ENCODE data around the gene HIBADH.

DNA sequence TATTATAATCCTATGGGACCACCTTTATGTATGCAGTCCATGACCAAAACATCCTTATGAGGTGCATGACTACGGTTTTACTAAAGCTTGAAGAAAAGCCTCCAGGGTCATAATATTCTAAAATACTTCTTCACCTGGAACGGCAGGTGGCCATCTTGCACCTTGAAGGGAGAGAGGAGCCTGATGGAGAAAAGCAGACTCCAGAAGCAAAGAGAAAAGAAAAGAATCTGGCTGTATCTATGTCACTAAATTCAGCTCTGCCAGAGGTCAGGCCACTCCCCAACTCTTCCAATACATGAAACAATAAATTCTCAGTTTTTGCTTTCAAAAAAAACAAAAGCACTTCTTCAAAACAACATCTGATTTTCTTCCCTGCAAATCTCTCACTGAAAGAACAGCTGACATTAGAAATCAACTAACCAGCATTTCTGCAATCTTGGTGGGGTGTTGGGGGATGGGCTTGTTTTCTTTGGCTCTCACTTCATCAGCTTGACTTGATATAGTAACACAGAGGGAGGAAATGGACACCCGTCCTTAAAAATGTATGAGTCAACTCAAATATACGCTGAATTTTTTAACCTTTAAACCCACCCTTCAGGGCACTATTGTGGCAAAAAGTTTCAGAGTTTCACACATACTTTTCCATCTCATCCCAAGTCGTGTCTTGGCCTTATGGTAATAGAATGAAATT is 21.7 kb downstream of the HIBADH start:
- TF ChIP-seq, protein P1, sequence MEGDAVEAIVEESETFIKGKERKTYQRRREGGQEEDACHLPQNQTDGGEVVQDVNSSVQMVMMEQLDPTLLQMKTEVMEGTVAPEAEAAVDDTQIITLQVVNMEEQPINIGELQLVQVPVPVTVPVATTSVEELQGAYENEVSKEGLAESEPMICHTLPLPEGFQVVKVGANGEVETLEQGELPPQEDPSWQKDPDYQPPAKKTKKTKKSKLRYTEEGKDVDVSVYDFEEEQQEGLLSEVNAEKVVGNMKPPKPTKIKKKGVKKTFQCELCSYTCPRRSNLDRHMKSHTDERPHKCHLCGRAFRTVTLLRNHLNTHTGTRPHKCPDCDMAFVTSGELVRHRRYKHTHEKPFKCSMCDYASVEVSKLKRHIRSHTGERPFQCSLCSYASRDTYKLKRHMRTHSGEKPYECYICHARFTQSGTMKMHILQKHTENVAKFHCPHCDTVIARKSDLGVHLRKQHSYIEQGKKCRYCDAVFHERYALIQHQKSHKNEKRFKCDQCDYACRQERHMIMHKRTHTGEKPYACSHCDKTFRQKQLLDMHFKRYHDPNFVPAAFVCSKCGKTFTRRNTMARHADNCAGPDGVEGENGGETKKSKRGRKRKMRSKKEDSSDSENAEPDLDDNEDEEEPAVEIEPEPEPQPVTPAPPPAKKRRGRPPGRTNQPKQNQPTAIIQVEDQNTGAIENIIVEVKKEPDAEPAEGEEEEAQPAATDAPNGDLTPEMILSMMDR (IDR thresholded peaks at IDR 0.05): no peak
- TF ChIP-seq POLR2A (IDR thresholded peaks at IDR 0.05): no peak
